H1 (cell line): ENCODE results near the gene CACNA1C. TPM values are rescaled to one million over a fixed set of nuclear protein-coding genes. Genes with fewer than 3 reads are reported as not detected.

Experiments
- ATF2 ChIP-seq: IDR thresholded peaks from 2 replicates; pipeline ENCODE4 v1.6.1; 2012; ENCODE audit warnings: low read length, inconsistent platforms
- BACH1 ChIP-seq: IDR thresholded peaks from 2 replicates; pipeline ENCODE4 v1.6.1; 2012; ENCODE audit warnings: low read length, improper control_type of control experiment
- CEBPB ChIP-seq: IDR thresholded peaks from 2 replicates; pipeline ENCODE4 v1.6.1; 2012; ENCODE audit warnings: low read depth, low read length
- CTBP2 ChIP-seq: IDR thresholded peaks from 2 replicates; pipeline ENCODE4 v1.7.0; 2011; ENCODE audit warnings: borderline replicate concordance, mild to moderate bottlenecking, moderate library complexity, mixed read lengths, low read length; ENCODE audit not compliant: insufficient read depth, insufficient read length
- E2F6 ChIP-seq: IDR thresholded peaks from 2 replicates; pipeline ENCODE4 v1.6.1; 2012; ENCODE audit warnings: inconsistent platforms
- GABPA ChIP-seq: IDR thresholded peaks from 2 replicates; pipeline ENCODE4 v1.6.1; 2011; ENCODE audit warnings: mild to moderate bottlenecking, low read length, moderate library complexity, borderline replicate concordance; ENCODE audit not compliant: insufficient read depth
- JUN ChIP-seq: IDR thresholded peaks from 2 replicates; pipeline ENCODE4 v1.6.1; 2011; ENCODE audit warnings: low read depth, mild to moderate bottlenecking, improper control_type of control experiment, low read length
- KDM1A ChIP-seq: fragments of 200-600, 300-600 bp; sonication (generic); IDR thresholded peaks from 2 replicates; pipeline ENCODE4 v1.7.1; 2016; ENCODE audit warnings: mild to moderate bottlenecking, low read length, borderline replicate concordance
- ZNF274 ChIP-seq: IDR thresholded peaks from 2 replicates; pipeline ENCODE4 v1.7.0; 2012; ENCODE audit warnings: low read length, borderline replicate concordance; ENCODE audit errors: extremely low read depth
- polyA plus RNA-seq, 7 experiments: library from polyadenylated mRNA; depleted of rRNA in 3 of 7; stranded (reverse) in 5 of 7; unstranded in 2 of 7; fragments of >200 nt in 5 of 7; fragments of 200-250 nt in 2 of 7; gene quantifications; 1 replicate in 5 of 7; 2 replicates in 1 of 7; 4 replicates in 1 of 7; pipeline versions ENCODE4 v1.2.1 to v1.2.3, GENCODE V29; 2011 to 2013; ENCODE audit warnings: missing spikeins in 2 of 7, mixed read lengths in 2 of 7
- total RNA-seq: library from RNA; stranded (reverse); fragmentation: NEBNext Ultra II Directional; extraction: Animal tissue kit (Norgen Biotek cat#: 25700); gene quantifications from 2 replicates; pipeline ENCODE4 v1.2.1, GENCODE V29; 2021

The CACNA1C gene
- total and polyA plus RNA-seq, 2 of the 8 experiments (the other 6 are each of a cell fraction or from before 2014, with no cell fraction given): 1.3 TPM

DNA sequence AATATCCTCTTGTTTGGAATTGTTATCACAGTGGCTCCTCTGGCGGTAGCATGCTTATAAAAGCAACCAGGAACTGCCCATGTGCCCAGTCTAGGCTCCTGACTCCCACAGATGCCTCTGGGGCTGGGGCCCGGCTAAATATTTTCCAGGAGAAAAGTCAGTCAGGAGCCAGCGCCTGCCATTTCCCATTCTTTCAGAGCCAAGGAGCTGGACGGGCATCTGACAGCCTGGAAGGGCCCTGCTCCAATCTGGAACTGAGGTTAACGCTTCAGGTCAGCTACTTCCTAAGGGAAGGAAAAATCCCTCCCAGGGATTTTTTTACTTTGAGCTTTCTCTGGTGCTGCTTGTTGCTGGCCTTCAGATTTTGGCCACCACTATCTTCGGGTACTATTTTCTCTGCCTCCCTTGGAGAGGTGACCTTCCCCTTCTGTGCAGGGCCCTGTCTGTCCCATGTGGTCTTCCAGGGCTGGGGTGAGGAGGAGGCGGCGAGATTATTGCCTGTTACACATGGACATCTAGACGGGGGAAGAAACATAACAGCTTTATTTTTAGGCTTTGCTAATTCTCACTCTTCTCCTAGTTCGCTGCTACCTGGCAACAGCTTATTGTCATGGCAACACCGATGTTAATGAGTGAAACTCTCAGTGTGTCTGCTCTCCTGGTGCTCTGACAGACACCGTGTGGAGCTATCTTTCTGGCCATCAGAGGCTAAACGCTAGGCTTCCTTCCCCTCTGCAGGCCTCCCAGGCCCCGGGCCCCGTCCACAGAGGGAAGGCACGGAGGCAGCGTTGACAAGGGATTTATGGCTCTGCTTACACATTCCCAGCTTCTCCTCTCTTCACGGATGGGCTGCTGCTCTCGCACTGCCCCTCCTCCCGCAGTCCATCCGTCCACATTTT is 160.4 kb downstream of the CACNA1C start (continued):
- no peak for TF ChIP-seq ATF2
- no peak for TF ChIP-seq CEBPB
- TF ChIP-seq GABPA: no peak
- TF ChIP-seq BACH1: no peak
- TF ChIP-seq CTBP2: no peak
- TF ChIP-seq E2F6: no peak
- TF ChIP-seq ZNF274: no peak
- TF ChIP-seq KDM1A: no peak
- no peak for TF ChIP-seq JUN
